Stimulated activated naive B cell treated with anti-CD40 and anti-IgM and Interleukin-4, amounts not matched to agents 10 μg/mL and 1 μg/mL and 100 μg/mL, for 72 hours (primary cell): ENCODE results near the gene RPLP1.
"Not testable (repeated sequence)": the region's sequence is repeated elsewhere in the genome, so short reads cannot be mapped to it uniquely, and the experiment has no call there.

ENCODE experiments used
- ATAC-seq, 2 donors: fragments of 150-1000 bp; cut with Tn5 transposase; replicated peaks; 2 replicates each; pipeline ENCODE4 v1.10.0; 2021; ENCODE audit warnings: moderate library complexity in 1 of 2
- DNase-seq: peaks from one replicate; pipeline ENCODE4 v3.0.0; 2021
- H3K27ac Mint-ChIP-seq: one replicate; pipeline ENCODE4 v1.8.0; 2022; ENCODE audit warnings: mild to moderate bottlenecking, mixed read lengths
- H3K27me3 Mint-ChIP-seq, 2 donors: one replicate each; pipeline ENCODE4 v1.8.0; 2022; ENCODE audit warnings: mixed read lengths in 2 of 2
- H3K36me3 Mint-ChIP-seq, 2 donors: one replicate each; pipeline ENCODE4 v1.8.0; 2022; ENCODE audit warnings: mixed read lengths in 2 of 2, mild to moderate bottlenecking in 1 of 2
- H3K4me1 Mint-ChIP-seq, 2 donors: one replicate each; pipeline ENCODE4 v1.8.0; 2022; ENCODE audit warnings: mixed read lengths in 2 of 2, mild to moderate bottlenecking in 1 of 2
- H3K4me3 Mint-ChIP-seq, 2 donors: one replicate each; pipeline ENCODE4 v1.8.0; 2022; ENCODE audit warnings: mild to moderate bottlenecking in 2 of 2, mixed read lengths in 2 of 2, moderate library complexity in 1 of 2
- H3K9me3 Mint-ChIP-seq, 2 donors: one replicate each; pipeline ENCODE4 v1.8.0; 2022; ENCODE audit warnings: mixed read lengths in 2 of 2, mild to moderate bottlenecking in 1 of 2

Gene RPLP1

GRCh38 chr15:69422336-69422895 is 30.2 kb upstream of the RPLP1 start:
- H3K27me3 Mint-ChIP-seq = peaks cover 0 to 11% of the 10 kb centered on the region in 2 donors
- no peaks in the 10 kb centered on the region for H3K4me1 Mint-ChIP-seq
- ATAC-seq (no peak), DNase-seq (no peak)
- H3K27ac Mint-ChIP-seq = no peak overlapping the region
- no peaks in the 10 kb centered on the region for H3K9me3 Mint-ChIP-seq
- peaks cover 9 to 10% of the 10 kb centered on the region in 2 donors for H3K36me3 Mint-ChIP-seq
- no peak overlapping the region for H3K4me3 Mint-ChIP-seq

DNA sequence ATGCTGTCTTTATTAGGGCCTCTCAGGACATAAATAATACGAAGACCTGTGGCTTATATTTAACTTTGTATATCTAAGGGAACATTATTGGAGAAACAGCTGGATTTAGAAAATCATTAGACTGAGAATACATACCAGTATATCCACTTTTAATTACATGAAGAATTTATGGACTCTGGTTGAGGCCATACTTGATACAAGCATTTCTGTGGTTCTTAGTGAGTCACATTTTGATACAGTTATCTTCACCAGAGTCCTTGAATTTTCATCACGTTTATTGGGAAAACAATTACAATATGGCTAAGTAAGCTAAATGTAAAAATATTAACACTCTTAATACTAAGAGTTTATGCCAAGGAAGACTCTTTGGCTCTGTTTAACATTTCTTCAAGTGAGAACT is 28.6 kb upstream of the RPLP1 start:
- Mint-ChIP-seq H3K9me3 (no peaks in the 10 kb centered on the region), H3K4me3 (no peak overlapping the region), H3K36me3 (peaks cover 5 to 9% of the 10 kb centered on the region in 2 donors), H3K27me3 (peaks cover 0 to 5% of the 10 kb centered on the region in 2 donors), H3K27ac (no peak overlapping the region), H3K4me1 (no peaks in the 10 kb centered on the region)
- no peak for ATAC-seq
- no peak for DNase-seq

DNA sequence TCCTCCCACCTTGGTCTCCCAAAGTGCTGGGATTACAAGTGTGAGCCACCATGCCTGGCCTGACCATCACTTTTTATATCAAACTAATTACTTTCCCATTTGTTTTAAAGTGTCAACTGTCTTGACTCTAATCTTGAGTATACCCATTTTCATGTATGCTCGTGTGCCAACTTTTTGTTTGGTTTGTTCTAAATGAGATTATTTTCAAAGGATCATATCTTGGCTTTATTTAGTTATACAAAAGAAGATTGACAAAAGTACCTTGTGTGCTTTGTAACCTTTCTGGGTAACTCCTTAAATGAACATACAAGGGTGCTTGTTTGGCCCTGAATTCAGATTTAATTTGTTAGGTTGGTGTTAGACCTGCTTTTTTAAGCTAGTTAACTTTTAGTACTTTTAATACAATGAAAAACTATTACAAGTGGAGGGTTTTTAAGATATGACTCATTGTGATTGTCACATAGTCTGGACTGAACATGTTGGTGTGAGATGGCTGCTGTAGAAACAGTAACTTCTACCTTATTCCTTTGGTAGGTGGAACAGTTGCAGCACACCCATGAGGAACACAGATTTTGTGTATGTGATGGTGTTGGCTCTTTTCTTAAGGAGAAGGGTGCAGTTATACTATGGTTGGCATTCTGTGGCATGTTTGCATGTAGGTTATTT is 27.7 kb upstream of the RPLP1 start:
- Mint-ChIP-seq H3K27ac (no peak overlapping the region), H3K27me3 (no peaks in the 10 kb centered on the region), H3K4me1 (no peaks in the 10 kb centered on the region), H3K36me3 (peaks cover 3 to 5% of the 10 kb centered on the region in 2 donors), H3K9me3 (no peaks in the 10 kb centered on the region), H3K4me3 (no peak overlapping the region)
- no peak for DNase-seq
- no peak for ATAC-seq

DNA sequence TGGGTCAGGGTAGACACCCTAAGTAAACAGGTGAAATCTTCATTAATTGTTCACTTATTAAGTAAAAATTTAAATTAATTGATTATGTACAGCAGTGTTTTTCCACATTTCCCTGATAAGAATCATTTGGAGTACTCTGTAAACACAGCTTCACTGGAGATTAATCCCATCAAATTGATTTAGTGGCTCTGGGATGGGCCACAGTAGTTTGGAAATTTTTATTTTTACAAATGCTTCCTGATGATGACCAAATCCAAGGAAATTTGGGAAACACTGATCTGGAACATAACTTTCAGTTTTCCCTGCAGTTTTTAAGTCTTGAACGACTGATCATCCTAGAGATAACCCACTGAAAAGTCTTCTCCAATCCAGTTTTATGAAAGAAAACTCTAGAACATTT is 18.8 kb upstream of the RPLP1 start:
- no peak overlapping the region for H3K27ac Mint-ChIP-seq
- H3K4me3 Mint-ChIP-seq = no peak overlapping the region
- H3K27me3 Mint-ChIP-seq = no peaks in the 10 kb centered on the region
- no peak for DNase-seq
- no peak for ATAC-seq
- H3K4me1 Mint-ChIP-seq = no peaks in the 10 kb centered on the region
- peaks cover 12 to 14% of the 10 kb centered on the region in 2 donors for H3K36me3 Mint-ChIP-seq
- H3K9me3 Mint-ChIP-seq = no peaks in the 10 kb centered on the region

DNA sequence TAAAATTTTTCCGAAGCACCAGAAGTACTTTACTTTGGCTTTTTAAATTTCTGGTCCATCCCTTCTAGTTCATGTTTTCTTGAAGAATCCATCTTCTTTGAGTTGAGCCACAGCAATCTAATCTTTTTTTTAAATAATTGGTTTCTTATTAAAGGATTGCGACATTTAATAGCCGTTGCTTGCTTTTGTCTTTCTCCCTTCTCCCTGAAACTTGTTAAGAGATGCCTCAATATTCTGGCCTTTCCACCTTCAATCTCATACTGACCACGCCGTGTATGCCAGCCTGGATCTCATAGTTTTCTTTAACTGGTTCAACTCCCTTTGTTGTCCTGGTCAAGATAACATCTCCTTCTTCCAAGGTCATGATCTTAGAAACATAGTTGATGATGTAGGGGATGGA is 18.4 kb upstream of the RPLP1 start:
- Mint-ChIP-seq H3K27me3 (no peaks in the 10 kb centered on the region), H3K36me3 (peaks cover 12 to 14% of the 10 kb centered on the region in 2 donors), H3K27ac (no peak overlapping the region), H3K4me3 (no peak overlapping the region), H3K9me3 (no peaks in the 10 kb centered on the region), H3K4me1 (no peaks in the 10 kb centered on the region)
- DNase-seq (no peak), ATAC-seq (no peak)

DNA sequence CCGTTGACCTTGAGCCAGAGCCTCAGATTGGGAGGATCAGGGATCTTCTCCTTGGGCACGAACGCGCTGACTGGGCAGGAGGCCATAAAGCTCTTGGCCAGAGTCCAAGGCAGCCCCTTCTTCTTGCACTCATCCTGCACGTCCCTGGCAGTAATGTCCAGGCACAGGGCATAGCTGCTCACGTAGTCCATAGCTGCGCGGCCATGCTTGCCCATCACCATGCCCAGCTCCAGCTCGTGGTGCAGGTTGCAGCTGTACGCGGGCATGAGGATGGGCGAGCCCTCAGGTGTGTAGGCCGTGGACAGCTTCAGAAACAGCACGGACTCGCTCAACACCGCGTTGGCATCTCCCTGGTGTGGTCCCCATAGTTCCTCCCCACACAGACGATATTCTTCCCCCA is 17.9 kb upstream of the RPLP1 start:
- no peaks in the 10 kb centered on the region for H3K27me3 Mint-ChIP-seq
- no peak overlapping the region for H3K27ac Mint-ChIP-seq
- H3K4me1 Mint-ChIP-seq = no peaks in the 10 kb centered on the region
- no peak for DNase-seq
- H3K36me3 Mint-ChIP-seq = peaks cover 12 to 17% of the 10 kb centered on the region in 2 donors
- no peaks in the 10 kb centered on the region for H3K9me3 Mint-ChIP-seq
- no peak overlapping the region for H3K4me3 Mint-ChIP-seq
- ATAC-seq = no peak

DNA sequence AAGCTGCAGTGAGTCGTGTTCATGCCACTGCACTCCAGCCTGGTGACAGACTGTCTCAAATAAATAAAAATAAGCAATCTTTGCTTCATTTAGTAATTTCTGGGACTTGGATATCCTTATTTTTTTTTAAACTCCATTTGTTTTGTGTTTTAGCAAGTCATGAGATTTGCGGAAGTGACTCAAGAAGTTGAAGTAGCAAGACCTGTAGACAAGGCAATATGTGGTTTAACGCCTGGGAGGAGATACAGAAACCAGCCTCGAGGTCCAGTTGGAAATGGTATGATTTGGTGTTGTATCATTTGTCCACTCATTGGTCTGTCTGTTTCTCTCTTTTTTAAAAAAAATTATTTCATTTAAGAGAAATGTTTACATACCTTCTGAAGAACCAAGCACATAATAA is 16.6 kb upstream of the RPLP1 start:
- no peak for ATAC-seq
- no peak for DNase-seq
- no peak overlapping the region for H3K4me3 Mint-ChIP-seq
- H3K36me3 Mint-ChIP-seq = peaks cover 8 to 21% of the 10 kb centered on the region in 2 donors
- H3K27ac Mint-ChIP-seq = no peak overlapping the region
- H3K9me3 Mint-ChIP-seq = no peaks in the 10 kb centered on the region
- H3K27me3 Mint-ChIP-seq = no peaks in the 10 kb centered on the region
- H3K4me1 Mint-ChIP-seq = no peaks in the 10 kb centered on the region

DNA sequence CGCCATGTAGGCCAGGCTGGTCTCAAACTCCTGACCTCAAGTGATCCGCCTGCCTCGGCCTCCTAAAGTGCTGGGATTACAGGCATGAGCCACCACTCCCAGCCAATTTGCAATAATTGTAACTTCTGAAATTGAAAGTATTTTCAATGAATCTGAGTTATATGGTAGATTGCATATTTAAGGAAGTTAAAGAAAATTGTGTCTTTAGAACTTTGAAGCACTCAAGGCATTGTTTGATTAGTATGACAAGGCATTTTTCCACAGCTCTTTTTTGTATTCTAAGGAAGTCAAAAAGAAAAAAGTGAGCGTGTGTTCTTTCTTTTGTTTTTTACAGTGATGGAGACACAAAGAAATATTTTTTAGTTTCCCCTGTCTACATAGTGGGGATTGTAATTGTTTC is 15.7 kb upstream of the RPLP1 start:
- Mint-ChIP-seq H3K4me3 (no peak overlapping the region), H3K4me1 (no peaks in the 10 kb centered on the region), H3K27ac (no peak overlapping the region), H3K27me3 (no peaks in the 10 kb centered on the region), H3K36me3 (peaks cover 8 to 20% of the 10 kb centered on the region in 2 donors), H3K9me3 (no peaks in the 10 kb centered on the region)
- DNase-seq = no peak
- ATAC-seq = no peak

GRCh38 chr15:69439623-69440022 is 13.0 kb upstream of the RPLP1 start:
- Mint-ChIP-seq H3K4me1 (peaks cover 4 to 12% of the 10 kb centered on the region in 2 donors), H3K27ac (peak overlapping the region; percentile 32), H3K9me3 (no peaks in the 10 kb centered on the region), H3K4me3 (no peak overlapping the region), H3K36me3 (peaks cover 8 to 20% of the 10 kb centered on the region in 2 donors), H3K27me3 (no peaks in the 10 kb centered on the region)
- ATAC-seq = no peak
- DNase-seq = no peak

GRCh38 chr15:69443032-69443611 is 9.5 kb upstream of the RPLP1 start:
- peaks cover 0 to 11% of the 10 kb centered on the region in 2 donors for H3K36me3 Mint-ChIP-seq
- H3K9me3 Mint-ChIP-seq = no peaks in the 10 kb centered on the region
- H3K4me1 Mint-ChIP-seq = peaks cover 6 to 12% of the 10 kb centered on the region in 2 donors
- no peaks in the 10 kb centered on the region for H3K27me3 Mint-ChIP-seq
- peak; percentile 99 for ATAC-seq
- no peak for DNase-seq
- peak overlapping the region; percentile 60 to 61 for H3K4me3 Mint-ChIP-seq
- peak overlapping the region; percentile 92 for H3K27ac Mint-ChIP-seq

DNA sequence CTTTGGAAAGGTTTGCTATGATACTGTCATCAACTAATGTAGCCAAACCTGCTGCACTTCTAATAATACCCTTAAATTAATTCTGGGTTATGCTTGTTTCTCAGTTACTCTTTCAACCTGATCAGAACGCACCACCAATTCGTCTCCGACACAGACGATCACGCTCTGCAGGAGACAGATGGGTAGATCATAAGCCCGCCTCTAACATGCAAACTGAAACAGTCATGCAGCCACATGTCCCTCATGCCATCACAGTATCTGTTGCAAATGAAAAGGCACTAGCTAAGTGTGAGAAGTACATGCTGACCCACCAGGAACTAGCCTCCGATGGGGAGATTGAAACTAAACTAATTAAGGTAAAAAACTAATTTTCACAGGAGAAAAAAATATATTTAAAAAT is 7.9 kb upstream of the RPLP1 start:
- H3K27ac Mint-ChIP-seq = no peak overlapping the region
- no peaks in the 10 kb centered on the region for H3K9me3 Mint-ChIP-seq
- DNase-seq (no peak), ATAC-seq (no peak)
- H3K36me3 Mint-ChIP-seq = peaks cover 0 to 6% of the 10 kb centered on the region in 2 donors
- H3K4me3 Mint-ChIP-seq = no peak overlapping the region
- H3K27me3 Mint-ChIP-seq = no peaks in the 10 kb centered on the region
- peaks cover 6 to 12% of the 10 kb centered on the region in 2 donors for H3K4me1 Mint-ChIP-seq

DNA sequence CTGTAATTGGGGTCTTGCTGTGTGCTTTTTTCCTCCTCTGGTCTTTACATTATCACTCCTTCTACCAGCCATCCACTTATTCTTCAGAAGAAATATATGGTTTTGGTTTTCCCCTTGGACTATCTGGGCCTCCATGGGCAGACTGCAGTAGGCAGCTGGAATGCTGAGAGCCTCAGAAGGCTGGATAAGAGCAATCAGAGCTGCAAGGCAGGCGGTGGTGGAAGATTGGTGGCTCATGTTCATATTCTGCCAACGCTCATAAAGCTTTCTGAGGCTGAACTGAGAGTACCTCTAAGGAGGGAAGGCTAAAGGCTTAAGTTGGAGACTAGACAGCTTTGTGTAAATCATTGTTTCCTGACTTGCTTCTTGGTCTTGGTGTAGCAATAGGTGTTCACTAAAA is 5.7 kb upstream of the RPLP1 start:
- Mint-ChIP-seq H3K27ac (no peak overlapping the region), H3K4me1 (peaks cover 6 to 14% of the 10 kb centered on the region in 2 donors), H3K9me3 (no peaks in the 10 kb centered on the region), H3K4me3 (no peak overlapping the region), H3K36me3 (no peaks in the 10 kb centered on the region), H3K27me3 (no peaks in the 10 kb centered on the region)
- no peak for ATAC-seq
- no peak for DNase-seq

GRCh38 chr15:69450221-69450620 is 2.4 kb upstream of the RPLP1 start:
- DNase-seq, H3K9me3 Mint-ChIP-seq, H3K27ac Mint-ChIP-seq, ATAC-seq, H3K27me3 Mint-ChIP-seq, H3K4me3 Mint-ChIP-seq: not testable (repeated sequence)
- H3K4me1 Mint-ChIP-seq = peaks cover 16 to 21% of the 10 kb centered on the region in 2 donors
- H3K36me3 Mint-ChIP-seq = peaks cover 21 to 22% of the 10 kb centered on the region in 2 donors

GRCh38 chr15:69450968-69451695 is 1.5 kb upstream of the RPLP1 start:
- ATAC-seq (no peak), DNase-seq (no peak)
- peaks cover 22 to 31% of the 10 kb centered on the region in 2 donors for H3K36me3 Mint-ChIP-seq
- H3K9me3 Mint-ChIP-seq = no peaks in the 10 kb centered on the region
- H3K4me3 Mint-ChIP-seq = peak overlapping the region in 1 of 2 donors; percentile 97
- H3K27me3 Mint-ChIP-seq = no peaks in the 10 kb centered on the region
- peak overlapping the region; percentile 62 for H3K27ac Mint-ChIP-seq
- peaks cover 16 to 25% of the 10 kb centered on the region in 2 donors for H3K4me1 Mint-ChIP-seq
